Loucy (cell line): ENCODE results near the gene ALPG.

Experiments used
- CTCF ChIP-seq: fragments of 200-600 bp; sonication (generic); conservative IDR thresholded peaks from 2 replicates; pipeline ENCODE4 v1.5.1; 2014; ENCODE audit warnings: mild to moderate bottlenecking, antibody characterized with exemption, low read length
- EZH2phosphoT487 ChIP-seq: fragments of 200-600 bp; IDR thresholded peaks from 2 replicates; pipeline ENCODE4 v1.6.1; 2018; ENCODE audit warnings: antibody characterized with exemption, mild to moderate bottlenecking, moderate library complexity, borderline replicate concordance

GRCh38 chr2:232454630-232455029 is 48.0 kb downstream of the ALPG start:
- no peak for TF ChIP-seq CTCF
- TF ChIP-seq EZH2phosphoT487, result no peak
